T47D (cell line): Measurements from ENCODE around the gene SYT9.

Source experiments
- DNase-seq, 2 experiments: peaks; one replicate each; pipeline versions ENCODE4 v3.0.0 to v3.0.0-alpha.2; 2011 to 2012; ENCODE audit warnings: low read depth in 1 of 2, low spot score in 1 of 2
- JUND ChIP-seq: IDR thresholded peaks from 2 replicates; pipeline ENCODE4 v1.6.1; 2012; ENCODE audit warnings: low read depth
- in situ Hi-C: cut with HindIII; loops from 2 replicates; pipeline ENCODE4 v1.10.0; 2016; ENCODE audit warnings: low sequenced_read_pairs, low pct_unique_long_range_greater_than_20kb

Gene SYT9

GRCh38 chr11:7498193-7498592 lies 246.5 kb downstream of the SYT9 start:
- in situ Hi-C loops: no loop called here
- no peak for DNase-seq
- no peak for TF ChIP-seq JUND

DNA sequence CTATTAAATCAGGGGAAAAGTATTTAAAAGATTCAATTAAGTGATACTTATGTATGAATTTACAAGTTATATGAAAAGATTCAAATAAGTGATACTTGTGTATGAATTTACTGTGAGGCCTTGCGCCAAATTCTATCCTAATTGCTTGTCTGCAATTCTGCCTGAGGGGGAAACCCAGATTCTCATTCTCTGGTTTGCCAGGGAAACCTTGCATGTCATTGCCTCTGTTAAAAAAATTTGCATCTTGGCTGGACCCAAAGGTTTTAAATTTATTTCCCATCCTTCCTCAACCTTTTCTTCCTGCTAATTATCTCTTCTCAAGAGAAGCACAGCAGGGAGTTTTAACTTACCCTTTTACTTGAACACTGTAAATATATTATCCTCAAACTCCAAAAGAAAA lies 247.4 kb downstream of the SYT9 start:
- in situ Hi-C loops: no loop called here
- DNase-seq: no peak
- no peak for TF ChIP-seq JUND

DNA sequence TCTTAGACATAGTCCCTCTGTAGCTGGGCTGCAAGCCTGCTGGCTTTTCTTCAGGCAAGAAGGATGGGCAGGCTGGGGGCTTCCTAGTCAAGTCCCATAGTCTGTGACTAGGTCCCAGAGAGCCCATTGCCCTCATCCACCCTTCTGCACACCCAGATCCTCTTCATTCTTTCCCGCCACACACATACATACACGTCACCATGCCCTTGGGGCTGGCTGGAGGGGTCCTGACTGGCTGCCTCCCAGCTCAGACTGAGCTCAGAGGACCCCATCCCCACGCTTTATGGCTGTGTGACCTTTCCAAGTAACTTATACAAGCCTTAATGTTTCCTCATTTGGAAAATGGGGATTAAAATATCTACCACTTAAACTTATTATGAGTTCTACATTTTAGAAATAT lies 248.5 kb downstream of the SYT9 start:
- in situ Hi-C loops: no loop called here
- TF ChIP-seq JUND: no peak
- no peak for DNase-seq

DNA sequence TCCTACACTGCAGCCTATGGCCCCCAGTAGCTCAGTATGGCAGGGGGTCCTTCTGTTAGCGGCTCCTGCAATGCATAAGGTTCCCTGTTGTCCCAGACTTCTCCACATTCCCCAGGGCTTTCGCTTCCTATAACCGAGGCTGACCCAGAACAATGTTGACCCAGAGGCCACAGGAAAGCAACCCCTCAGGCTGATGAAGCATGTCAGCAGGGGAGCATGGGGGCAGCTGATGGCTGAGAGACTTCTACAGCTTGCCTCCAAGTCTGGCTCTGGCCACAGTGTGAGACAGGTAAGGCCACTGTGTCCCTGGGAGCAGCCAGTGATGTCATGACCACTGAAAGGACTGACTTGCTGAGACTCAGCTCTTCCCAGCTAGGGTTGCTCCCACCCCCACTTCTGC lies 249.5 kb downstream of the SYT9 start:
- no peak for TF ChIP-seq JUND
- no peak for DNase-seq
- in situ Hi-C loops: no loop called here

DNA sequence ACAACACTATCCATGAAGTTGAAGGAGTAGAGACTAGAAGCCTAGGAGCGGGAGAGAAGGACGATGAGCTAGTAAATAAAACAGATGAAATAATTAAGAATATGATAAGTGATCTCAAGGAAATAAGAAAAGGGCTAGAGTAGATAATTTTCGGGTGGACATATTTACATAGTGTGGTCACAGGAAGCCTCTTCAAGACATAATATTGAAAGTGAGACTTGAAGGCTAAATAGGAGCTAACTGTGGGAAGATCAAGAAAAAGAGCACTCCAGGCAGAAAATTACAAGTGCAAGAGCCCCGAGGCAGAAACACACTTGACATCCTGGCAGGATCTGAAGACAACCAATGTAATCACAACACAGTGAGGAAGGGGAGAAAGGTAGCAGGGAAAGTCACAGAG lies 250.2 kb downstream of the SYT9 start:
- TF ChIP-seq JUND: no peak
- DNase-seq: no peak
- in situ Hi-C loops: no loop called here

DNA sequence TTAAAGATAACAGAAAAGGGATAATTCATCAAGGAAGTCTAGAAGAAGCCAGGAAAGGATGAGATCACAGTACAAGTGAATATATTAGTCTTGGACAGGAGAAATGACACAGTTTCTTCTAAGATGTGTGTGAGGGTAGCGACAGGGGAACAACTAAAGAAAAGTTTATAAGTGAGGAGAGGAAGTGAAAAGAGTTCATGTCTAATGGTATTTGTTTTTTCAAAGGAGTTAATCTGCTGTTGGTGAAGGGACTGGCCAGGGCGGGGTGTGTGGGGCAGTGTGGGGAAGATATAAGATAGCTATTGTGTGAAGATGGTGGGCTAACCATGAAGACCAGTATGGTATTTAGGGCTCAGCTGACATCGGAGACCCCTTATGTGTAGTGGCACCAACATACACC lies 254.5 kb downstream of the SYT9 start:
- no peak for TF ChIP-seq JUND
- in situ Hi-C loops: no loop called here
- no peak for DNase-seq

- TF ChIP-seq JUND: no peak
- in situ Hi-C loops: no loop called here
- DNase-seq: no peak
These were observed 256.4 kb downstream of the SYT9 start for GRCh38 chr11:7508087-7508486.

DNA sequence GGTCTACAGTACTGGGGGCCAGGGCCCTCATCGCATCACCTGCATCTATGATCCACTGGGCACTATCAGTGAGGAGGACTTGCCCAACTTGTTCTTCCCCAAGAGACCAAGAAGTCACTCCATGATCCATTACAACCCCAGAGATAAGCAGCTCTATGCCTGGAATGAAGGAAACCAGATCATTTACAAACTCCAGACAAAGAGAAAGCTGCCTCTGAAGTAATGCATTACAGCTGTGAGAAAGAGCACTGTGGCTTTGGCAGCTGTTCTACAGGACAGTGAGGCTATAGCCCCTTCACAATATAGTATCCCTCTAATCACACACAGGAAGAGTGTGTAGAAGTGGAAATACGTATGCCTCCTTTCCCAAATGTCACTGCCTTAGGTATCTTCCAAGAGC lies 258.3 kb downstream of the SYT9 start:
- in situ Hi-C loops: no loop called here
- no peak for DNase-seq
- no peak for TF ChIP-seq JUND

GRCh38 chr11:7511401-7511800 lies 259.7 kb downstream of the SYT9 start:
- DNase-seq: peak in 1 of 2 experiments; percentile 33
- in situ Hi-C loops: no loop called here

DNA sequence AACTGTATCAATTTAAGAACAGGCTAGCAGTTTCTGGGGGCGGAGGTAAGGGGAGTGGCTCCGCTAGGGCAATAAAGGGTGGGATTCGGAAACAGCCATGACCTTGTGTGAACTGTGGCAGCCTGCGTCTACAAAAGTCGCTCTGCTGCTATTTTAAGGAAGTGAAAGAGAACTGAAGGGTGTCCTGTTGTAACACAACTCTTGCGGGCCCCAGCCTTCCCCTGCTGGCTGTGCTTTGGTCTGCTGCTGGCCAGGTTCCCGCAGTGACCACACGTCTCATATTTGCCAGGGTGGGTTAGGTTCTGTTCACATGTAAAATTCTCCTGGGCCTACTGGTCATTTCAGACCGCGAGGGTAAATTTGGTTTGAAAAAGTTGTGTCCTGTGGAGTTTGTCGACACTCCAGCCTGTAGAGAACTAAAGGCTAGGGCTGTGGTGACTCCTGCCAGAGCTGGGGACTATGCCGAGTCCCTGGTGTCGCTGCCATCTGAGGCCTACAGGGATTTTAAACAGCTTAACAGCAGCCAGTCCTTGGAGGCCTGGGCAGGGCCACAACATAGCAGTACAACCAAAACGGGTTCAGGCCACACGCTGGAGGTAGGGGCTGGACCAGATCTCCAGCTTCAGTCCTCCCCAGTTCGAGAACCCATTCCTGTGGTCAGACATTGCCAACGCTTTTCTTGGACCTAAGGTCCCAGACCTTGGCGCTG lies 261.0 kb downstream of the SYT9 start:
- no peak for TF ChIP-seq JUND
- DNase-seq: peak in 1 of 2 experiments; percentile 2
- in situ Hi-C loops: no loop called here

More at GRCh38 chr11:7511401-7511800, 259.7 kb downstream of the SYT9 start:
- no peak for TF ChIP-seq JUND

DNA sequence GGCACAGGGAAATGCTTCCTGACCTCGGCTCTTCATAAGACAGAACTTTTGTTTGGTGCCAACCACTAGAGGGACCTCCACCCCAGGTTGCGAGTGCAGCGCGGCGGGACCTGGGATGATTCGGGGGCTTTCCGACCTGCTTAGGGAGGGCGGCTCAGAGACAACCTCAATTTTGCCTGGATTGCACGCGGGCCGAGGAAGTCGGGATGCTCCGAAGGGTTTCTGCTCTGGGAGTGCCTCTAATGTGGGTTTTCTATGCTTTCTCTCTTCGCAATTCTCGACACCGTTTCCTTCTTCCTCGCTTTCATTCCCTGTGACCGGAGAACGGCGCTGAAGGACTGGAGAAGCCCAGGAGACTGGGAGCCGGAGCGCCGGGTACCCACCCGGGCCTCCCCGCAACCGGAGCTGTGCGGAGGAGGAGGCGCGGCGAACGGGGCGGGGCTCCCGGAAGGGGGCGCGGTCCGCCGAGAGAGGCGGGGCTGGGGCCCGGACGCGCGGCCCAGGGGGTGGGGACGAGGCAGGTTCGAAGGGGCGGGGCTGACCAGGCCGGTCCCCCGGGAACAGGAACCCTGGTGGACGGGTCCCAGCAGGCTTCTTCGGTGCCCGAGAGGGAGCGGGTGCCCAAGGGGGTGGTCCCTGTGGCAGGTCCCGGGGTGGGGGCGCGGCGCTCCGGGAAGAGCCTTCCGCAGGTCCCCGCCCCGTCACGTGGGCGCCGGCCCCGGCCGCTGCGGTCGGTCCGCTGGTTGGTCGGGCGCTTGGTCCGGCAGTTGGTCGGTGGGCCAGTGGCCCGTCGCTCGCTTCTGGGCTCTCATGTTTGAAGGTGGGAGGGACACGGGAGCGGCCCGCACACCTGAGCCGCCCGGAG lies 261.8 kb downstream of the SYT9 start, which contains the start of gene PPFIBP2:
Gene PPFIBP2, plus strand, starts transcription at position 766 of the 865 bp plus-strand sequence. CDS start 35,477 bp downstream, outside the sequence.
- DNase-seq: peak; percentile 74 to 75
- in situ Hi-C loops: no loop called here
- no peak for TF ChIP-seq JUND

DNA sequence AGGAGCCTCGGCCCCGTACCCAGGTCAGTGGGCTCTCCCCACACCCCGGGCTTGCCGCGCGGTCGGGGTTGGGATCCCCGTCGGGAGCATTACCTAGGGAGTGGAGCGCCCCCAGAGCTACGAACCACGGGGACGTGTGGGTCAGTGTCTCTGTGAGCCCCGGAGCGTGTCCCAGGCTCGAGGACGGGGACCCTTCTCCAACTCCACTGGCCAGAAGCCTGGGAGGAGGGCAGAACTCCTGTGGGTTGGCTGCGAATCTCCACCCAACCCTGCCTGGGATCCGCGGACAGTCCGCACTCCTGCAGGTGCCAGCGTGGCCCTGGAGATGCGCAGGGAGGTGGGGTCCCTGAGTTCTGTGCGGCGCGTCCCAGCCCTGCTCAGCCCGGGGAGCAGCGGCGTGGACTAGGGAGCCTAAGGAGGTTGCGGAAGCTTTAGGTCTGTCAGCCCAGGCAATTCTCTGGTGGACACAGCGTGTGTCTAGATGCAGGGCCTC lies 262.4 kb downstream of the SYT9 start:
- in situ Hi-C loops: no loop called here
- TF ChIP-seq JUND: no peak

GRCh38 chr11:7515447-7515886 lies 263.8 kb downstream of the SYT9 start:
- in situ Hi-C loops: no loop called here
- no peak for DNase-seq
- no peak for TF ChIP-seq JUND

More for the DNA sequence above, 262.4 kb downstream of the SYT9 start:
- DNase-seq: peak in 1 of 2 experiments; percentile 19
